Measurements from ENCODE around the gene KRTAP9-4.
"Not testable (repeated sequence)": the region's sequence is repeated elsewhere in the genome, so short reads cannot be mapped to it uniquely, and the experiment has no call there.

The KRTAP9-4 gene, protein sequence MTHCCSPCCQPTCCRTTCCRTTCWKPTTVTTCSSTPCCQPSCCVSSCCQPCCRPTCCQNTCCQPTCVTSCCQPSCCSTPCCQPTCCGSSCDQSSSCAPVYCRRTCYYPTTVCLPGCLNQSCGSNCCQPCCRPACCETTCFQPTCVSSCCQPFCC

DNA sequence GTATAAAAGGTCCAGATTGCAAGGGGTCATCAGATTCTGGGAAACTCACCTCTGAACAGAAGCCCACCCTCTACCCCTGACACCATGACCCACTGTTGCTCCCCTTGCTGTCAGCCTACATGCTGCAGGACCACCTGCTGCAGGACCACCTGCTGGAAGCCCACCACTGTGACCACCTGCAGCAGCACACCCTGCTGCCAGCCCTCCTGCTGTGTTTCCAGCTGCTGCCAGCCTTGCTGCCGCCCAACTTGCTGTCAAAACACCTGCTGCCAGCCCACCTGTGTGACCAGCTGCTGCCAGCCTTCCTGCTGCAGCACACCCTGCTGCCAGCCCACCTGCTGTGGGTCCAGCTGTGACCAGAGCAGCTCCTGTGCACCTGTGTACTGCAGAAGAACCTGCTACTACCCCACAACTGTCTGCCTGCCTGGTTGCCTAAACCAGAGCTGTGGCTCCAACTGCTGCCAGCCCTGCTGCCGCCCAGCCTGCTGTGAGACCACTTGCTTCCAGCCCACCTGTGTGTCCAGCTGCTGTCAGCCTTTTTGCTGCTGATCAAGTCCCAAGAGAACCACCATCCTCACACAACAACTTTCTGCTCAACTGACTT lies at the start of gene KRTAP9-4:
TSS of gene KRTAP9-4 (plus strand) at position 51 of the 604 bp plus-strand sequence. CDS start at position 85, 34 bp downstream.
- DNase-seq = not testable (repeated sequence)

- no peak for DNase-seq
Observed at GRCh38 chr17:41211845-41212466, 37.5 kb upstream of the KRTAP9-4 start.

- no peak for DNase-seq
Observed at GRCh38 chr17:41212524-41213169, 36.8 kb upstream of the KRTAP9-4 start.

- DNase-seq = no peak
Observed at GRCh38 chr17:41215681-41216080, 33.8 kb upstream of the KRTAP9-4 start.

DNA sequence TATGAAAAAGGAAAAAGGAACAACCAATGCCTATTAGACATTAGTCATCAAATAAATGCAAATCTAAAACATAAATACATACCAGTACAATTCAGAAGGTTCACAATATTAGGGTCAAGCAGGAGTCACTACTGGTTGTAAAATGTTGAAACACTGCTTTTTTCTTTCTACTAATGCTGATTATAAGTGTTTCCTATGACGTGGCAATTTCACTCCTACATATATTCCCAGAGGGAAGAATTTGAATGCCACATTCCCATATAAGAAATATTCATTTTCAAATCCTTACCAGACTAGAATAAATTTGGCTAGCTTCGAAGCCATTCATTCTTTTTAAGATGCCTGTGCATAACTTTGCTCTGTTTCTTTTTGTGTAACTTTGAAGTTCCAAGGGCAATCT lies 25.7 kb upstream of the KRTAP9-4 start:
- no peak for DNase-seq

- no peak for DNase-seq
Observed at GRCh38 chr17:41226051-41226450, 23.4 kb upstream of the KRTAP9-4 start.

GRCh38 chr17:41226598-41227095 lies 22.8 kb upstream of the KRTAP9-4 start, which contains the start of gene KRTAP9-2:
TSS of gene KRTAP9-2 (plus strand) at chr17:41226648. CDS start at chr17:41226655, 7 bp downstream.
- DNase-seq = not testable (repeated sequence)

DNA sequence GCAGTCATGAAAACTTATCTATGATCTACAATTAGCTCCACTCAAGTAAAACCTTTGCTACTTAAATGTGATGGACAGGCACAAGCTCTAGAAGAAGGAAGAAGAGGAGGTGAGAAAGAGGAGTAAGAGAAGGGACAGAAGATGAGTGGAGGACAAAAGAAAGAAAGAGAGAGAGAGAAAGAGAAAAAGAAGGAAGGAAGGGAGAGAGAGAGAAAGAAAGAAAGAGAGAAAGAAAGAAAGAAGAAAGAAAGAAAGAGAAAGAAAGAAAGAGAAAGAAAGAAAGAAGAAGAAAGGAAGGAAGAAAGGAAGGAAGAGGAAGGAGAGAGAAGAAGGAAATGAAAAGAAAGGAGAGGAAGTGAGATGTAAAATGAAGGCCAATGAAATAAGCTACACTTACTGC lies 19.4 kb upstream of the KRTAP9-4 start:
- no peak for DNase-seq

DNA sequence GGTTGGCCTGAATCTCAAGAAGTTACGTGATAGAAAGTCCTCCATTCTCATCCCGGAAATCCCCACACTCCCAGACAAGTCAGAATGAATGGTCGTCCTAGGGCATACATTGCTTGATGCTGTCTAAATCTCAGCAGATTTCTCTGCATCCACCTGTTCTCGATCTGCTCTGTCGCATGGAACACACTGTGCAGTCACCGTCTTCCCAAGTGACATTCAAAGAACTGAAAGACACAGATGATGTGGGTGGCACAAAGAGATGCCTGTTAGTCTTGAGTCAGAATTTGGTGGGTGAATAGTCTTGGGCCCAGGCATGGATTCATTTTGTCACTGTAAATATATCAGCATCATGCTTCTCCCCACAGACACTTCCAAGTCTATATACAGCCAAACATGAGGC lies 17.8 kb upstream of the KRTAP9-4 start:
- no peak for DNase-seq

DNA sequence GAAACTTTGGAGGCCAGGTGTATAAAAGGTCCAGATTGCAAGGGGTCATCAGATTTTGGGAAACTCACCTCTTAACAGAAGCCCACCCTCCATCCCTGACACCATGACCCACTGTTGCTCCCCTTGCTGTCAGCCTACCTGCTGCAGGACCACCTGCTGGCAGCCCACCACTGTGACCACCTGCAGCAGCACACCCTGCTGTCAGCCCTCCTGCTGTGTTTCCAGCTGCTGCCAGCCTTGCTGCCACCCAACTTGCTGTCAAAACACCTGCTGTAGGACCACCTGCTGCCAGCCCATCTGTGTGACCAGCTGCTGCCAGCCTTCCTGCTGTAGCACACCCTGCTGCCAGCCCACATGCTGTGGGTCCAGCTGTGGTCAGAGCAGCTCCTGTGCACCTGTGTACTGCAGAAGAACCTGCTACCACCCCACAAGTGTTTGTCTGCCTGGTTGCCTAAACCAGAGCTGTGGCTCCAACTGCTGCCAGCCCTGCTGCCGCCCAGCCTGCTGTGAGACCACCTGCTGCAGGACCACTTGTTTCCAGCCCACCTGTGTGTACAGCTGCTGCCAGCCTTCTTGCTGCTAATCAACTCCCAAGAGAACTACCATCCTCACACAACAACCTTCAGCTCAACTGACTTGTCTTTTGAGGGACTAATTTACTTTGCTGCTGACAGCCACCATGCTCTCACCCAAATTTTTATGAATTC lies 16.9 kb upstream of the KRTAP9-4 start, which contains the start of gene KRTAP9-3:
TSS of gene KRTAP9-3 (plus strand) at position 51 of the 707 bp plus-strand sequence. CDS start at position 104, 53 bp downstream.
- DNase-seq = not testable (repeated sequence)

- not testable (repeated sequence) for DNase-seq
Observed at GRCh38 chr17:41237116-41237515, 12.4 kb upstream of the KRTAP9-4 start.

GRCh38 chr17:41237949-41238437 lies 11.5 kb upstream of the KRTAP9-4 start, which contains the start of gene KRTAP9-8:
TSS of gene KRTAP9-8 (plus strand) at chr17:41237999. CDS start at chr17:41238052, 53 bp downstream.
- DNase-seq = not testable (repeated sequence)

DNA sequence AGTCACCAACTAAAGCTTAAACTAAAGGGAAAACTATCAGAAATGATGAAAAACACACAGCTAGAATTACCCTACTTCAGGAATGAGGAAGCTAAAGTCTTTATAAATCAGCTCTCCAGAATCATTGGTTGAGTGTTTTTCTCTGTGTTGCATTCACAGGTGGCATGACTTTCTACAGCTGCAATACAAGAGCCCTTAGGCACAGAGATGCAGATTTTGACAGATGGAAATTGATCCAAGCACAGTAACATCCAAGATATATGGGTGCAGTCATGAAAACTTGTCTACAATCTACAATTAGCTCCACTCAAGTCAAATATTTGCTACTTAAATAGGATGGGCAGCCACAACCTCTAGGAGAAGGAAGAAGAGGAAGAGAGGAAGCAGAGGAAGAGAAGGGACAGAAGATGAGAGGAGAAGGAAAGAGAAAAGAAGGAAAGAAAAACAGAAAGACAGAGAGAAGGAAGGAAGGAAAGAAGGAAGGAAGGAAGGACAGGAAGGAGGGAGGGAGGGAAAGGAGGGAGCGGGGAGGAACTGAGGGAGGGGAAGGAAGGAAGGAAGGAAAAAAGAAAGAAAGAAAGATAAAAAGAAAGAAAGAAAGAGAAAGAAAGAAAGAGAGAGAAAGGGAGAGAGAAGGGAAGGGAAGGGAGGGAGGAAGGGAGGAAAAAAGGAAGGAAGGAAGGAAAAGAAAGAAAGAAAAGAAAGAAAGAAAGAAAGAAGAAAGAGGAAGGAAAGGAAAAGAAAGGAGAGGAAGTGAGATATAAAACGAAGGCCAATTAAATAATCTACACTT lies 2.3 kb upstream of the KRTAP9-4 start:
- DNase-seq = not testable (repeated sequence)

DNA sequence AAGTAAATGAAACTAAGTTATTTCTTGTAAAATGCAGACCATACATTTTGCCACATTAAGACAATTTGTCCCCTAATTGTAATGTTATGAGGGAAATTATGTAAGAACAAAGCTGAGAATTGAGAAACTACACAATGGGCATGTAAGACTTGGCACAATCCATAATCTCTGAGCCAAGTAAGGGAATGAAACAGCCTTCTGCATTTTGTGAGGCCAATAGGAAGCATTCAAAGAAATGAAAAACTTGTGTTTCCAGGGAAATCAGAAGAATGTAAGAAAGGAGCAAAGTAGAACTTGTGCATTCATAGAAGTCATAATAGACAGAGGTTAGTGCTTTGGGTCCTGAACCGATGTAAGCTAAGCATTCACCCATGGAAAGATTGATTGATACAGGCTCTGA lies 1.8 kb downstream of the KRTAP9-4 start:
- no peak for DNase-seq

GRCh38 chr17:41254861-41255260 lies 5.4 kb downstream of the KRTAP9-4 start:
- DNase-seq = no peak

- DNase-seq = not testable (repeated sequence)
Observed at GRCh38 chr17:41255381-41256290, 6.1 kb downstream of the KRTAP9-4 start, which contains the start of gene KRTAP9-9. TSS of gene KRTAP9-9 (plus strand) at chr17:41255384.

DNA sequence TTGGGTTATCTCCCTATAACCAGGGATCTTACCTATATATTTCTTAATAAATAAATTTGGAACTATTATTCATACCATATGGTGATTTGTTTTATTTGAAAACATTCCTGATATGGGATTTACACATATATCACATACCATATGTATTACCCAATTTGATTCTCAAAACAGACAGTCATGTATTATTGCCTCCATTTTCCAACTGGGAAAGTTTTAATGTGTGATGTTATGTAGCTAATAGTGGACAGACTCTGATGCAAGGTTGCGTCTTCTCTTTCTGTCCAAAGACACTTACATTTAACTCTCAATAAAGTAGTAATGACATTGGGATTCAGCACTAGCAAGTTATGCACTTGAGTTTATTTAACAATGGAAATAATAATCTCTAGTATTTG lies 6.8 kb downstream of the KRTAP9-4 start:
- no peak for DNase-seq

- DNase-seq = no peak
Observed at GRCh38 chr17:41258406-41258805, 8.9 kb downstream of the KRTAP9-4 start.

- DNase-seq = no peak
Observed at GRCh38 chr17:41263212-41263611, 13.7 kb downstream of the KRTAP9-4 start.

DNA sequence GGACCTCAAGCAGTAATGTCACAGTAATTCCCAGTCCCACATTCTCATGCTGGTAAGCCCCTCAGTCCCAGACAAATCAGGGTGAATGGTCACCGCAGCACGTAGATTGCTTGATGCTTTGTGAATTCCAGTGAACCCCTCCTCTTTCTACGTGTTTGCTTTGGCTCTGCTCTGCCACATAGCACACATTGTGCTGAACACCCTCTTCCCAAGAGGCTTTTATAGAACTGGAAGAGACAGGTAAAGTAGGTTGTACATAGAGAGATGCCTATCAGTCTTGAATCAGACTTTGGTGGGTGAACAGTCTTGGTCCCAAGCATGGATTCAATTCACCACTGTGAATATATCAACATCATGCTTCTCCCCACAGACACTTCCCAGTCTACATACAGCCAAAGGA lies 15.1 kb downstream of the KRTAP9-4 start:
- DNase-seq = no peak
